Measurements from ENCODE around the gene WARS2.

WARS2 gene

DNA sequence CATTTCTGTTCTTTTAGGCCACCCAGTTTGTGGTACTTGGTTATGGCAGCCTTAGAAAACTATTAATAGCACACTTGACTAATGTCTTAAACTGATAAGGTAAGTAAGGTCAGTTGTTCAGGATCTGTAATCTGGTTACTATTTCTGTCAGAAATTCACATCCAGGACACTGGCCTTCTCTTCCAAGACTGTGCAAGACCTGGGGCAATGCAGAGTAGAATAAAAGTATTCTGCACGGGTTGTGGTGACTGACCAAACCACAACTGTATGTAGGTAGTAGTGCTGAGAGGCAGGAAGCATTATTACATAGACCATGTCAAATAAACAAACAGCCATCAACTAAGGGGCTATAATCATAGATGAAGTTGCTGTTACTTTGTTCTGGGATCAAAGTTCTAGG lies 46.7 kb downstream of the WARS2 start:
- Histone ChIP-seq H3K27me3 (replicated peaks) (no peaks in the 10 kb centered on the region), H3K4me3 (ENCODE audit: low read depth, low read length) (no peak overlapping the region), H3K36me3 (replicated peaks) (no peaks in the 10 kb centered on the region), H3K27ac (no peak overlapping the region)
- TF ChIP-seq, protein P1, sequence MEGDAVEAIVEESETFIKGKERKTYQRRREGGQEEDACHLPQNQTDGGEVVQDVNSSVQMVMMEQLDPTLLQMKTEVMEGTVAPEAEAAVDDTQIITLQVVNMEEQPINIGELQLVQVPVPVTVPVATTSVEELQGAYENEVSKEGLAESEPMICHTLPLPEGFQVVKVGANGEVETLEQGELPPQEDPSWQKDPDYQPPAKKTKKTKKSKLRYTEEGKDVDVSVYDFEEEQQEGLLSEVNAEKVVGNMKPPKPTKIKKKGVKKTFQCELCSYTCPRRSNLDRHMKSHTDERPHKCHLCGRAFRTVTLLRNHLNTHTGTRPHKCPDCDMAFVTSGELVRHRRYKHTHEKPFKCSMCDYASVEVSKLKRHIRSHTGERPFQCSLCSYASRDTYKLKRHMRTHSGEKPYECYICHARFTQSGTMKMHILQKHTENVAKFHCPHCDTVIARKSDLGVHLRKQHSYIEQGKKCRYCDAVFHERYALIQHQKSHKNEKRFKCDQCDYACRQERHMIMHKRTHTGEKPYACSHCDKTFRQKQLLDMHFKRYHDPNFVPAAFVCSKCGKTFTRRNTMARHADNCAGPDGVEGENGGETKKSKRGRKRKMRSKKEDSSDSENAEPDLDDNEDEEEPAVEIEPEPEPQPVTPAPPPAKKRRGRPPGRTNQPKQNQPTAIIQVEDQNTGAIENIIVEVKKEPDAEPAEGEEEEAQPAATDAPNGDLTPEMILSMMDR (IDR thresholded peaks at IDR 0.05; ENCODE audit: low read depth, low read length, missing control alignments) = no peak
- in situ Hi-C loops (cut with HindIII; ENCODE audit: low pct_ligation_motif_present, low sequenced_read_pairs) = no loop called here
- DNase-seq = no peak

DNA sequence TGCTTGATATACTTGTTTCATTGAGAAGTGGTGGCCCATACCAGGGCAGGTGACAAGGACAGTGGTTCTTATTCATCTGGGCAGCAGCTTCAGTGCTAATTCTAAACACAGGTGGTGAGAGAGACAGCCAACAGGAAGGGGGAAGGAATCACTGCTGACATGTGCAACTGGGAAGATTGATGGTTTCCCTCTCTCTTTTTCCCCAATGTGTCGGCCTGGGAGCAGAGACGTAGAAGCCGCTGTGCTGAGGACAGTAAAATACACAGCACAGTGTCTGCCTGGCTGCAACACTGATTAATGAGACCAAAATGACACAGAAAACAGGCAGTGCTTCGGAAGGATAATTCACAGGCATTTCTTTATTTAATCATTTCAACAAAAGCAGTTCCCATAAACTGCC lies 48.8 kb downstream of the WARS2 start:
- Histone ChIP-seq H3K27ac (no peak overlapping the region), H3K27me3 (replicated peaks) (no peaks in the 10 kb centered on the region), H3K4me3 (ENCODE audit: low read depth, low read length) (no peak overlapping the region), H3K36me3 (replicated peaks) (no peaks in the 10 kb centered on the region)
- TF ChIP-seq, protein P1 (IDR thresholded peaks at IDR 0.05; ENCODE audit: low read depth, low read length, missing control alignments) = no peak
- DNase-seq = no peak
- in situ Hi-C loops (cut with HindIII; ENCODE audit: low pct_ligation_motif_present, low sequenced_read_pairs) = no loop called here

DNA sequence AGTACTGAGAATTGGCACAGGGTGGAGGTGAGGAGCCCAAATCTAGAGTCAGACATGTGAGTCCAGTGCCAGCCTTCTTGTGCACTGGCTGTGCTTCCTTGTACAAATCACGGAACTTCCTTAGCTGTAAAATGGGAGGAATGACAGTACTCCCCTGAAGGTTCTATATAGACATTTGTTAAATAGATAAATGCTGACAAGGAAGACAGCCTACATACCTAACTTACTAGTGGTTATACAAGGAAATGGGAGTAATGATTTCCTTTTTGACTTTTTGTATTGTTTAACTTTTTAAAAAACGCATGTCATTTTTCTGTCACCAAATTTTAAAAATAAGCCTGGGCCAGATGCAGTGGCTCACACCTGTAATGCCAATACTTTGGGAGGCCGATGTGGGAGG lies 50.2 kb downstream of the WARS2 start:
- Histone ChIP-seq H3K27me3 (replicated peaks) (no peaks in the 10 kb centered on the region), H3K4me3 (ENCODE audit: low read depth, low read length) (no peak overlapping the region), H3K36me3 (replicated peaks) (no peaks in the 10 kb centered on the region), H3K27ac (no peak overlapping the region)
- in situ Hi-C loops (cut with HindIII; ENCODE audit: low pct_ligation_motif_present, low sequenced_read_pairs) = no loop called here
- TF ChIP-seq, protein P1 (IDR thresholded peaks at IDR 0.05; ENCODE audit: low read depth, low read length, missing control alignments) = no peak
- DNase-seq = no peak

DNA sequence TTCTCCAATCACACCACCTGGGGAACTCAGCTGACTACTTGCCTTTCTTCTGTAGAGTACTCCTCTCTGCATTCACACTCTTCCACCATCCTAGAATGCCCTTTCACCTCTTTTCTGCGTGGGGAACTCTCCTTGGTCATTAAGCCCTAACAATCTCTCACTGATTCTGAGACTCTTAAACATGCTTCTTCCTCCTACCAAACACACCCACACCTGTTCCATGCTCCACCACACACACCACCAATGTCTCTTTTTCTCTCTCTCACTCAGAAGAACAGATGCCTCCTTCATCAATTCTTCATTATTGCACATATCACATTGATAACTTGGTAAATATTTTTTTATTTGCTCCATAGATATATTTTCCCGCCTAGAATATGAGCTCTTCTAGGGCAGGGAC lies 53.6 kb downstream of the WARS2 start:
- TF ChIP-seq, protein P1 (IDR thresholded peaks at IDR 0.05; ENCODE audit: low read depth, low read length, missing control alignments) = no peak
- in situ Hi-C loops (cut with HindIII; ENCODE audit: low pct_ligation_motif_present, low sequenced_read_pairs) = no loop called here
- no peak overlapping the region for H3K4me3 ChIP-seq (ENCODE audit: low read depth, low read length)
- no peak for DNase-seq
- no peak overlapping the region for H3K27ac ChIP-seq
- no peaks in the 10 kb centered on the region for H3K27me3 ChIP-seq (replicated peaks)
- H3K36me3 ChIP-seq (replicated peaks) = no peaks in the 10 kb centered on the region

DNA sequence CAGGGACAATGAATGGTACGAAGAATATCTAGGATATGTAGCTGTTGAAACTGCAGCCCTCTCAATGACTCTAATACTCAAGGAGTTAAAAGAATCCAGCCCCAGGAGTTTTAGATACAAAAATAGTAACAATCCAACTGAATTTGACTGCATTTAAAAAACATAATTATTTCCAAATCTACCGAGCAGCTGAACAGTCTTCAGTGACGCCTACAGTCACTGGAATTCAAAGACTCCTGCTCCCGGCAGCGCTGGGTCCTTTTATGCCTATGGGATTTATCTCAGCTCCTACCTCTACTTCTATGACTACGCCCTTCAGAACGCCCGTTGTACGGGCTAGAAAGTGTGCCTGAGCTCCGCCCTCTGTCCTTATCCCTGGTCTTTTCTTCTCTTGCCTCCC lies 55.7 kb downstream of the WARS2 start:
- TF ChIP-seq, protein P1 (IDR thresholded peaks at IDR 0.05; ENCODE audit: low read depth, low read length, missing control alignments) = no peak
- no peak overlapping the region for H3K4me3 ChIP-seq (ENCODE audit: low read depth, low read length)

DNA sequence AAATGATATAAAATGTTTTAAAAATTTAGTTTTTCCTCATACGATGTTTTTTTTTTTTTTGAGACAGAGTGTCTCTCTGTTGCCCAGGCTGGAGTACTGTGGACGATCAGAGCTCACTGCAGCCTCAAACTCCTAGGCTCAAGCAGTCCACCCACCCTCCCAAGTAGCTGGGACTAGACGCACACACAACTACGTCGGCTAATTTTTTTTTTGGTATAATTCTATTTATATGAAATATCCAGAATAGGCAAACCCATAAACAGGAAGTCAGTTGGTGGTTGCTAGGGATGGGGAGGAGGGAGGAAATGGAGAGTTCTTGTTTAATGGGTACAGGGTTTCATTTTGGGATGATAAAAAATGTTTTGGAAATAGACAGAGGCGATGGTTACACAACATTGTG lies 56.5 kb downstream of the WARS2 start:
- H3K27me3 ChIP-seq (replicated peaks) = no peaks in the 10 kb centered on the region

More for the DNA sequence above, 55.7 kb downstream of the WARS2 start:
- H3K36me3 ChIP-seq (replicated peaks) = no peaks in the 10 kb centered on the region
- no peaks in the 10 kb centered on the region for H3K27me3 ChIP-seq (replicated peaks)
- no peak overlapping the region for H3K27ac ChIP-seq
- peak; percentile 38 for DNase-seq
- in situ Hi-C loops (cut with HindIII; ENCODE audit: low pct_ligation_motif_present, low sequenced_read_pairs) = no loop called here

More for the DNA sequence above, 56.5 kb downstream of the WARS2 start:
- H3K36me3 ChIP-seq (replicated peaks) = no peaks in the 10 kb centered on the region
- TF ChIP-seq, protein P1 (IDR thresholded peaks at IDR 0.05; ENCODE audit: low read depth, low read length, missing control alignments) = no peak
- H3K27ac ChIP-seq = no peak overlapping the region
- H3K4me3 ChIP-seq (ENCODE audit: low read depth, low read length) = no peak overlapping the region
- in situ Hi-C loops (cut with HindIII; ENCODE audit: low pct_ligation_motif_present, low sequenced_read_pairs) = no loop called here
- no peak for DNase-seq
